Spleen (tissue), 13 donors: ENCODE results near the gene DDX59. TPM values are rescaled to one million over a fixed set of nuclear protein-coding genes. Genes with fewer than 3 reads are reported as not detected.

Experiments used
- DNase-seq: peaks from one replicate; pipeline ENCODE4 v3.0.0-alpha.2; 2020
- H3K27ac ChIP-seq, 8 donors: fragments of 200-600 bp; sonication (generic) in 7 of 8; 1 replicate in 4 of 8; 2 replicates in 4 of 8; pipeline versions ENCODE4 v1.5.0 to v1.8.0; 2016 to 2021; ENCODE audit warnings: inconsistent platforms in 4 of 8, mild to moderate bottlenecking in 4 of 8, moderate library complexity in 1 of 8
- H3K27me3 ChIP-seq, 7 donors: fragments of 200-600 bp; sonication (generic) in 6 of 7; replicated peaks in 1 of 7; 1 replicate in 4 of 7; 2 replicates in 3 of 7; pipeline versions ENCODE4 v1.5.0 to v1.8.0; 2016 to 2021; ENCODE audit warnings: inconsistent platforms in 3 of 7, mild to moderate bottlenecking in 1 of 7
- H3K36me3 ChIP-seq, 6 donors: fragments of 200-600 bp; sonication (generic) in 5 of 6; 1 replicate in 4 of 6; 2 replicates in 2 of 6; pipeline versions ENCODE4 v1.5.0 to v1.8.0; 2016 to 2021; ENCODE audit warnings: inconsistent platforms in 2 of 6
- H3K4me1 ChIP-seq, 6 donors: fragments of 200-600 bp; sonication (generic) in 5 of 6; 1 replicate in 3 of 6; 2 replicates in 3 of 6; pipeline versions ENCODE4 v1.5.0 to v1.8.0; 2016 to 2021; ENCODE audit warnings: inconsistent platforms in 3 of 6
- H3K4me3 ChIP-seq, 8 donors: fragments of 200-600 bp; sonication (generic) in 7 of 8; 1 replicate in 4 of 8; 2 replicates in 4 of 8; pipeline versions ENCODE4 v1.5.0 to v1.8.0; 2016 to 2021; ENCODE audit warnings: inconsistent platforms in 4 of 8, mild to moderate bottlenecking in 4 of 8, moderate library complexity in 2 of 8
- H3K9me3 ChIP-seq, 8 donors: fragments of 200-600 bp; sonication (generic) in 7 of 8; 1 replicate in 4 of 8; 2 replicates in 4 of 8; pipeline versions ENCODE4 v1.5.0 to v1.8.0; 2016 to 2021; ENCODE audit warnings: inconsistent platforms in 4 of 8
- POLR2A ChIP-seq, 3 donors: fragments of 450-650 bp; IDR thresholded peaks; one replicate each; pipeline ENCODE4 v1.5.1; 2017; ENCODE audit warnings: antibody characterized with exemption in 3 of 3, mild to moderate bottlenecking in 1 of 3
- POLR2AphosphoS5 ChIP-seq, 3 donors: sonication (generic); formaldehyde crosslinking; IDR thresholded peaks; one replicate each; pipeline ENCODE4 v1.5.1; 2017; ENCODE audit warnings: antibody characterized with exemption in 3 of 3
- WGBS, 5 donors: extraction: QIAGEN DNeasy Blood & Tissue Kit in 3 of 5; methylation state at CpG; one replicate each; pipeline versions ENCODE4 v1.1.5 to v1.1.7; 2013 to 2018; 5-methylcytosine and 5-hydroxymethylcytosine counted together
- intact Hi-C: fragments of 100-400 bp; cut with DNase I; formaldehyde crosslinking; loops from one replicate; pipeline ENCODE4 v1.15.0; 2023; ENCODE audit warnings: low total_unique reads
- long read RNA-seq, 2 donors: transcript quantifications; one replicate each; lab custom pipeline, GENCODE V29; 2026
- polyA plus RNA-seq, 3 donors: library from polyadenylated mRNA; stranded (reverse); fragments of 200-250 nt; gene quantifications; one replicate each; pipeline ENCODE4 v1.2.1, GENCODE V29; 2013
- total RNA-seq, 7 donors: library from RNA; depleted of rRNA in 3 of 7; stranded (reverse); fragments of >200 nt in 3 of 7; fragmentation: NEBNext Ultra II Directional in 4 of 7; extraction: Animal tissue kit (Norgen Biotek cat#: 25700) in 4 of 7; gene quantifications; one replicate each; pipeline versions ENCODE4 v1.1.0 to v1.2.1, GENCODE V29; 2016 to 2021
- TF ChIP-seq, protein P1 (sequence below), 11 experiments: fragments of 200-600 bp in 7 of 11; fragments of 450-650 bp in 4 of 11; sonication (generic) in 4 of 11; IDR thresholded peaks in 8 of 11; conservative IDR thresholded peaks in 3 of 11; 1 replicate in 7 of 11; 2 replicates in 4 of 11; pipeline versions ENCODE4 v1.4.0 to v1.8.0; 2016 to 2021; ENCODE audit warnings: antibody characterized with exemption in 11 of 11, inconsistent platforms in 4 of 11, mild to moderate bottlenecking in 1 of 11
- donor health status: healthy with polysubstance abuse.
- donor health status: DM: no; HTN: no; CAD: no; lungs with moderate emphysema.
- donor health status: DM: no; HTN: no; CAD: no.
- donor health status: Bipolar disorder and iron deficiency.
- donor health status: healthy.
- donor health status: DM: no; HTN: no; CAD: no.
- donor health status: DM: yes; HTN: yes; CAD: no.

Gene DDX59
- total RNA-seq (10 to 100 TPM; 29.6 to 37.5 (median 30.1) TPM), polyA plus RNA-seq (10 to 100 TPM; 21.4 to 40.2 (median 34.2) TPM)
- long read RNA-seq, donor 1, partial matches to known transcripts = 6 of 7 reads
- long read RNA-seq, donor 1, other reads (novel, unspliced or antisense) = 0 of 7 reads
- long read RNA-seq, donor 2, partial matches to known transcripts = 0 of 3 reads
- long read RNA-seq, donor 2, other reads (novel, unspliced or antisense) = 0 of 3 reads

- Histone ChIP-seq H3K27me3 (no peaks in the 10 kb centered on the region), H3K9me3 (no peaks in the 10 kb centered on the region), H3K4me1 (peaks cover 5 to 61% (median 39%) of the 10 kb centered on the region in 6 donors), H3K27ac (peak within 1 kb of the TSS; percentile 95 to 99 (median 99)), H3K36me3 (peaks cover 0 to 29% (median 6%) of the 10 kb centered on the region in 6 donors), H3K4me3 (peak within 1 kb of the TSS; percentile 64 to 91 (median 68))
- intact Hi-C loops = loop anchor here (10.0 kb wide), 1 partner anchor 45 kb away; the partner anchor contains the start of gene KIF14
- peak; percentile 97 for DNase-seq
- 0 to 1% (median 1%) methylated on average over 44 to 91 of the region's 91 CpGs for WGBS, 5 donors
- TF ChIP-seq POLR2A (IDR thresholded peaks at IDR 0.05) (peak; percentile 15 to 71 (median 70)), POLR2AphosphoS5 (IDR thresholded peaks at IDR 0.05) (peak; percentile 92 to 96 (median 95))
- TF ChIP-seq, protein P1, sequence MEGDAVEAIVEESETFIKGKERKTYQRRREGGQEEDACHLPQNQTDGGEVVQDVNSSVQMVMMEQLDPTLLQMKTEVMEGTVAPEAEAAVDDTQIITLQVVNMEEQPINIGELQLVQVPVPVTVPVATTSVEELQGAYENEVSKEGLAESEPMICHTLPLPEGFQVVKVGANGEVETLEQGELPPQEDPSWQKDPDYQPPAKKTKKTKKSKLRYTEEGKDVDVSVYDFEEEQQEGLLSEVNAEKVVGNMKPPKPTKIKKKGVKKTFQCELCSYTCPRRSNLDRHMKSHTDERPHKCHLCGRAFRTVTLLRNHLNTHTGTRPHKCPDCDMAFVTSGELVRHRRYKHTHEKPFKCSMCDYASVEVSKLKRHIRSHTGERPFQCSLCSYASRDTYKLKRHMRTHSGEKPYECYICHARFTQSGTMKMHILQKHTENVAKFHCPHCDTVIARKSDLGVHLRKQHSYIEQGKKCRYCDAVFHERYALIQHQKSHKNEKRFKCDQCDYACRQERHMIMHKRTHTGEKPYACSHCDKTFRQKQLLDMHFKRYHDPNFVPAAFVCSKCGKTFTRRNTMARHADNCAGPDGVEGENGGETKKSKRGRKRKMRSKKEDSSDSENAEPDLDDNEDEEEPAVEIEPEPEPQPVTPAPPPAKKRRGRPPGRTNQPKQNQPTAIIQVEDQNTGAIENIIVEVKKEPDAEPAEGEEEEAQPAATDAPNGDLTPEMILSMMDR (IDR thresholded peaks at IDR 0.05 in 8 of 11, conservative IDR thresholded peaks at IDR 0.05 in 3 of 11) = peak in 2 of 11 experiments; percentile 9 to 12
These were observed at the start of gene DDX59 for GRCh38 chr1:200669314-200670241. TSS of gene DDX59 (minus strand) at chr1:200669907. CDS start at chr1:200666740, 3,167 bp downstream.

GRCh38 chr1:200714504-200715187 lies 44.9 kb upstream of the DDX59 start:
- intact Hi-C loops = no loop called here
- no peak for DNase-seq
- WGBS, 5 donors = 89 to 93% (median 92%) methylated on average over 2 of the region's 2 CpGs

DNA sequence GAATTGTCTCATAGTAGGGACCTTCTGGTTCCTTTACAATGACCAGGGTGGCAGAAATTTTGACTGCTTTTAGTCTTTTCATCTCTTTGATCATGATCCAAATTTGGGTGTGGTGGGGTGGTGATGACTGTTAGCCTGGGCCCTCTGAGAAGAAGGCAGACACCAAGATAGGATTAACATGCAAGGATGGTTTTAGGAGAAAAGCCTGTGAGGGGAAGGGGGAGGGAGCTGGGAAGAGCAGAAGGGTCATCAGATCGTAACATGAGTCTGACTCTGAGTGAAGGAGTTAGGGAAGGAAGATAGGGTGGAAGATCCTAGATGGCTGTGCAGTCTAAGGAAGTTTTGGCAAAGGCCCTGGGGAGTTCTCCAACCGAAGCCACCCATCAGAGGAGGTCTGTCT lies 40.5 kb upstream of the DDX59 start:
- Histone ChIP-seq H3K9me3 (no peaks in the 10 kb centered on the region), H3K36me3 (no peaks in the 10 kb centered on the region), H3K4me3 (no peak overlapping the region), H3K27ac (no peak overlapping the region), H3K4me1 (no peaks in the 10 kb centered on the region), H3K27me3 (no peaks in the 10 kb centered on the region)
- WGBS, 5 donors = 79 to 100% (median 86%) methylated on average over 2 of the region's 2 CpGs
- TF ChIP-seq POLR2A (IDR thresholded peaks at IDR 0.05) (no peak), POLR2AphosphoS5 (IDR thresholded peaks at IDR 0.05) (no peak)
- TF ChIP-seq, protein P1 (IDR thresholded peaks at IDR 0.05 in 8 of 11, conservative IDR thresholded peaks at IDR 0.05 in 3 of 11) = no peak
- no peak for DNase-seq
- intact Hi-C loops = no loop called here

More at GRCh38 chr1:200714504-200715187, 44.9 kb upstream of the DDX59 start:
- Histone ChIP-seq H3K27me3 (no peaks in the 10 kb centered on the region), H3K27ac (no peak overlapping the region), H3K9me3 (no peaks in the 10 kb centered on the region), H3K36me3 (no peaks in the 10 kb centered on the region), H3K4me3 (no peak overlapping the region), H3K4me1 (no peaks in the 10 kb centered on the region)
- no peak for TF ChIP-seq POLR2AphosphoS5 (IDR thresholded peaks at IDR 0.05)
- TF ChIP-seq, protein P1 (IDR thresholded peaks at IDR 0.05 in 8 of 11, conservative IDR thresholded peaks at IDR 0.05 in 3 of 11) = no peak
- TF ChIP-seq POLR2A (IDR thresholded peaks at IDR 0.05) = no peak
